K562 (cell line): ENCODE results near the gene TTLL9. TPM values are rescaled to one million over a fixed set of nuclear protein-coding genes. Genes with fewer than 3 reads are reported as not detected.

Experiments
- ARNT ChIP-seq, 2 experiments: fragments of 450-650 bp; IDR thresholded peaks; 2 replicates each; pipeline ENCODE4 v1.6.1; 2016; ENCODE audit warnings: mild to moderate bottlenecking in 1 of 2
- ATF2 ChIP-seq: sonication (generic); formaldehyde crosslinking; IDR thresholded peaks from 2 replicates; pipeline ENCODE4 v1.8.1; 2022; ENCODE audit warnings: missing genetic modification reagents
- CBX8 ChIP-seq: fragments of 200-600 bp; sonication (generic); IDR thresholded peaks from 2 replicates; pipeline ENCODE4 v1.6.1; 2012; ENCODE audit warnings: borderline replicate concordance, mixed run types, low read depth, mild to moderate bottlenecking, moderate library complexity, mixed read lengths, low read length, control low read depth, inconsistent platforms; ENCODE audit not compliant: poor library complexity, severe bottlenecking; ENCODE audit errors: extremely low read depth
- CHD4 ChIP-seq: fragments of 200-600 bp; sonication (generic); IDR thresholded peaks from 3 replicates; pipeline ENCODE4 v1.6.1; 2012; ENCODE audit warnings: low read depth, mild to moderate bottlenecking, mixed read lengths, low read length, inconsistent platforms; ENCODE audit not compliant: insufficient read depth, insufficient replicate concordance, poor library complexity, severe bottlenecking
- CREB5 ChIP-seq: fragments of 250-450 bp; sonication (Bioruptor Pico); IDR thresholded peaks from 2 replicates; pipeline ENCODE4 v1.5.0; 2020; ENCODE audit warnings: mild to moderate bottlenecking
- CTCFL ChIP-seq: IDR thresholded peaks from 2 replicates; pipeline ENCODE4 v1.6.1; 2011; ENCODE audit warnings: borderline replicate concordance, low read depth, mild to moderate bottlenecking, moderate library complexity, low read length; ENCODE audit not compliant: insufficient read depth, poor library complexity, severe bottlenecking
- HDAC1 ChIP-seq, 2 experiments: fragments of 450-650 bp; IDR thresholded peaks; 2 replicates each; pipeline ENCODE4 v1.6.1; 2016 to 2017; ENCODE audit warnings: inconsistent platforms in 1 of 2, mild to moderate bottlenecking in 1 of 2, moderate library complexity in 1 of 2
- HINFP ChIP-seq: fragments of 450-650 bp; conservative IDR thresholded peaks from 2 replicates; pipeline ENCODE4 v1.6.1; 2016; ENCODE audit warnings: missing genetic modification characterization, low read depth, mild to moderate bottlenecking, control low read depth, missing compliant biosample characterization
- HNRNPL ChIP-seq: fragments of 200-400 bp; formaldehyde crosslinking; IDR thresholded peaks from 2 replicates; pipeline ENCODE4 v1.6.1; 2017; ENCODE audit warnings: low read depth, mild to moderate bottlenecking, low read length
- MEIS2 ChIP-seq: fragments of 450-650 bp; IDR thresholded peaks from 2 replicates; pipeline ENCODE4 v1.6.1; 2014; ENCODE audit warnings: mild to moderate bottlenecking; ENCODE audit not compliant: partially characterized antibody
- PHTF2 ChIP-seq: fragments of 250-450 bp; sonication (Bioruptor Pico); IDR thresholded peaks from 2 replicates; pipeline ENCODE4 v1.5.0; 2021; ENCODE audit warnings: mild to moderate bottlenecking
- RBM22 ChIP-seq: fragments of 200-400 bp; formaldehyde crosslinking; IDR thresholded peaks from 2 replicates; pipeline ENCODE4 v1.6.1; 2018; ENCODE audit warnings: low read length, low read depth; ENCODE audit not compliant: poor library complexity, severe bottlenecking
- TEAD2 ChIP-seq: fragments of 450-650 bp; IDR thresholded peaks from 2 replicates; pipeline ENCODE4 v1.6.1; 2016; ENCODE audit warnings: missing genetic modification characterization, control low read depth, missing compliant biosample characterization
- THRB ChIP-seq: fragments of 450-650 bp; formaldehyde crosslinking; conservative IDR thresholded peaks from 2 replicates; pipeline ENCODE4 v1.4.0; 2022; ENCODE audit warnings: mild to moderate bottlenecking, missing genetic modification characterization
- ZBTB7A ChIP-seq: IDR thresholded peaks from 2 replicates; pipeline ENCODE4 v1.6.1; 2011; ENCODE audit warnings: low read depth, mild to moderate bottlenecking, low read length, moderate library complexity, borderline replicate concordance; ENCODE audit not compliant: control insufficient read depth
- ZBTB8A ChIP-seq: fragments of 450-650 bp; IDR thresholded peaks from 2 replicates; pipeline ENCODE4 v1.6.1; 2018; ENCODE audit warnings: mild to moderate bottlenecking, moderate library complexity; ENCODE audit not compliant: partially characterized antibody
- polyA plus RNA-seq, 8 experiments: library from polyadenylated mRNA; depleted of rRNA in 4 of 8; stranded (reverse) in 5 of 8; unstranded in 3 of 8; fragments of >200 nt; fragmentation: Nextera tagmentation in 2 of 8; fragmentation: Illumina TruSeq in 1 of 8; extraction: Ambion mirVana in 2 of 8; extraction: Trizol in 1 of 8; gene quantifications; 2 replicates each; pipeline versions ENCODE4 v1.2.1 to v1.2.3, GENCODE V29; 2011 to 2014; ENCODE audit warnings: inconsistent platforms in 1 of 8, missing spikeins in 1 of 8
- total RNA-seq, 7 experiments: library from RNA; depleted of rRNA in 6 of 7; stranded (reverse); fragments of >200 nt in 6 of 7; fragmentation: Illumina TruSeq in 2 of 7; extraction: Trizol in 2 of 7; gene quantifications; 2 replicates each; pipeline versions ENCODE4 v1.2.1 to v1.2.3, GENCODE V29; 2011 to 2021; ENCODE audit warnings: low replicate concordance in 1 of 7

TTLL9 gene
- total and polyA plus RNA-seq, 9 of the 15 experiments (the other 6 are each of a cell fraction or from before 2014, with no cell fraction given): 0.06 to 0.07 TPM; not detected in 7

GRCh38 chr20:31951530-31952453, 81.4 kb downstream of the TTLL9 start, which contains the start of gene PDRG1 (continued):
- no peak for TF ChIP-seq CHD4
- TF ChIP-seq PHTF2 (CRISPR knock-in tag): no peak
- peak; percentile 77; the same call in 1 of the 2 replicates for TF ChIP-seq ZBTB7A
- no peak for TF ChIP-seq CBX8
- no peak for TF ChIP-seq RBM22
- peak; percentile 98 for TF ChIP-seq MEIS2
- TF ChIP-seq CTCFL: peak; percentile 87
- TF ChIP-seq ARNT (IDR thresholded peaks at IDR 0.05): no peak
- TF ChIP-seq TEAD2 (tag): no peak
- no peak for TF ChIP-seq HINFP (tag)
- TF ChIP-seq HNRNPL: no peak
- TF ChIP-seq THRB (CRISPR knock-in tag): no peak
- peak in 1 of 2 experiments; percentile 41; a peak in 1 of 4 replicates for TF ChIP-seq HDAC1 (IDR thresholded peaks at IDR 0.05)
- no peak for TF ChIP-seq CREB5
- no peak for TF ChIP-seq ATF2 (CRISPR knock-in tag)
- TF ChIP-seq ZBTB8A: no peak
